GM06990 (cell line): ENCODE measurements around the gene PARP15.

Source experiments
- DNase-seq: peaks from one replicate; pipeline ENCODE4 v3.0.0-alpha.2; 2011; ENCODE audit not compliant: insufficient read length; ENCODE audit errors: extremely low read depth
- H3K27me3 ChIP-seq: replicated peaks from 2 replicates; pipeline ENCODE4 v1.6.0; 2011; ENCODE audit warnings: low read length; ENCODE audit not compliant: control insufficient read depth, insufficient read depth
- H3K36me3 ChIP-seq: 2 replicates; pipeline ENCODE4 v1.5.1; 2011; ENCODE audit warnings: low read length; ENCODE audit not compliant: control insufficient read depth, insufficient read depth
- H3K4me3 ChIP-seq: replicated peaks from 2 replicates; pipeline ENCODE4 v1.5.1; 2011; ENCODE audit warnings: low read depth, mild to moderate bottlenecking, control low read depth, low read length
- CTCF ChIP-seq: IDR thresholded peaks from 2 replicates; pipeline ENCODE4 v1.5.1; 2011; ENCODE audit warnings: low read length, control low read depth, mild to moderate bottlenecking, inconsistent platforms; ENCODE audit not compliant: insufficient read depth, poor library complexity, severe bottlenecking

The PARP15 gene

GRCh38 chr3:122555275-122556071 is 22.0 kb upstream of the PARP15 start:
- no peak for DNase-seq
- peaks cover 17% of the 10 kb centered on the region for H3K36me3 ChIP-seq
- H3K27me3 ChIP-seq: no peaks in the 10 kb centered on the region
- no peak overlapping the region for H3K4me3 ChIP-seq
- no peak for TF ChIP-seq CTCF

GRCh38 chr3:122557356-122557755 is 20.1 kb upstream of the PARP15 start:
- TF ChIP-seq CTCF: no peak
- Histone ChIP-seq H3K36me3 (peaks cover 17% of the 10 kb centered on the region), H3K27me3 (no peaks in the 10 kb centered on the region), H3K4me3 (no peak overlapping the region)
- no peak for DNase-seq

GRCh38 chr3:122558605-122559004 is 18.8 kb upstream of the PARP15 start:
- no peak overlapping the region for H3K4me3 ChIP-seq
- H3K36me3 ChIP-seq: peaks cover 17% of the 10 kb centered on the region
- DNase-seq: no peak
- H3K27me3 ChIP-seq: no peaks in the 10 kb centered on the region
- no peak for TF ChIP-seq CTCF

GRCh38 chr3:122559906-122560305 is 17.5 kb upstream of the PARP15 start:
- Histone ChIP-seq H3K36me3 (peaks cover 15% of the 10 kb centered on the region), H3K27me3 (no peaks in the 10 kb centered on the region), H3K4me3 (no peak overlapping the region)
- no peak for DNase-seq
- TF ChIP-seq CTCF: no peak

- peak; percentile 55 for TF ChIP-seq CTCF
- H3K4me3 ChIP-seq: no peak overlapping the region
- no peaks in the 10 kb centered on the region for H3K27me3 ChIP-seq
- DNase-seq: peak; percentile 49
- peaks cover 11% of the 10 kb centered on the region for H3K36me3 ChIP-seq
Observed at GRCh38 chr3:122560680-122561079, 16.8 kb upstream of the PARP15 start.
